HepG2 (cell line): ENCODE measurements around the gene MRPS34. TPM values are rescaled to one million over a fixed set of nuclear protein-coding genes. Genes with fewer than 3 reads are reported as not detected.

Experiments used
- ATAC-seq: fragments of 200-7000 bp; cut with Tn5 transposase; 3 replicates; pipeline ENCODE4 v1.9.1; 2020; ENCODE audit warnings: mild to moderate bottlenecking, moderate library complexity
- BruUV-seq: library from RNA; stranded (reverse); fragments of 400-500 nt; replicated peaks from 2 replicates; lab custom pipeline; 2021; lab: Mats Ljungman, UMichigan
- CTCF ChIA-PET: fragments of 300-600 bp; formaldehyde crosslinking; extraction: SDS; loops from one replicate; lab custom pipeline; 2021; ENCODE audit warnings: low total read pairs, inconsistent platforms, low intra/inter-chr PET ratio; lab: Yijun Ruan, JAX
- POLR2A ChIA-PET: fragments of 350-600 bp; sonication (Branson Sonifier 250); formaldehyde crosslinking; loops from one replicate; lab custom pipeline; 2020; ENCODE audit warnings: antibody characterized with exemption, inconsistent platforms; lab: Yijun Ruan, JAX
- DNase-seq: peaks from one replicate; pipeline ENCODE4 v3.0.0-alpha.2; 2015; ENCODE audit warnings: low spot score
- FAIRE-seq: peaks from 3 replicates; lab custom pipeline; 2011; peaks lifted over from hg19 to GRCh38; lab: Jason Lieb, UNC
- H2AFZ ChIP-seq: one replicate; pipeline ENCODE4 v1.6.1; 2011; ENCODE audit warnings: low read length, inconsistent platforms
- H3K27ac ChIP-seq: fragments of 300-600 bp; 3 replicates; pipeline ENCODE4 v1.8.0; 2011; ENCODE audit warnings: mixed run types, mild to moderate bottlenecking, mixed read lengths, low read length, inconsistent platforms; ENCODE audit not compliant: insufficient read depth; ENCODE audit errors: extremely low read length
- H3K27me3 ChIP-seq, 2 experiments: fragments of 200-600 bp in 1 of 2; 2 replicates in 1 of 2; 3 replicates in 1 of 2; pipeline versions ENCODE4 v1.6.0 to v1.8.0; 2011; ENCODE audit warnings: low read length in 2 of 2, mild to moderate bottlenecking in 2 of 2, moderate library complexity in 2 of 2, inconsistent platforms in 1 of 2; ENCODE audit not compliant: insufficient read depth in 2 of 2, control insufficient read depth in 1 of 2
- H3K36me3 ChIP-seq, 2 experiments: fragments of 200-600 bp in 1 of 2; replicated peaks in 1 of 2; 2 replicates in 1 of 2; 3 replicates in 1 of 2; pipeline versions ENCODE4 v1.5.1 to v1.8.0; 2011; ENCODE audit warnings: low read length in 2 of 2, inconsistent platforms in 1 of 2; ENCODE audit not compliant: insufficient read depth in 2 of 2, control insufficient read depth in 1 of 2
- H3K4me1 ChIP-seq: 2 replicates; pipeline ENCODE4 v1.5.1; 2012; ENCODE audit warnings: low read length, inconsistent platforms; ENCODE audit not compliant: insufficient read depth
- H3K4me2 ChIP-seq: 2 replicates; pipeline ENCODE4 v1.6.0; 2011; ENCODE audit warnings: low read depth, low read length, inconsistent platforms
- H3K4me3 ChIP-seq, 3 experiments: fragments of 200-600 bp in 1 of 3; sonication (generic), shearing (Covaris generic) in 1 of 3; replicated peaks in 1 of 3; 2 replicates each; pipeline ENCODE4 v1.5.1; 2011 to 2016; ENCODE audit warnings: low read length in 3 of 3, inconsistent platforms in 2 of 3, low read depth in 2 of 3, mild to moderate bottlenecking in 2 of 3, control low read depth in 1 of 3, mixed read lengths in 1 of 3; ENCODE audit not compliant: insufficient read depth in 1 of 3
- H3K79me2 ChIP-seq: one replicate; pipeline ENCODE4 v1.6.1; 2011; ENCODE audit warnings: low read length, inconsistent platforms; ENCODE audit not compliant: insufficient read depth
- H3K9ac ChIP-seq: 2 replicates; pipeline ENCODE4 v1.6.0; 2011; ENCODE audit warnings: mild to moderate bottlenecking, low read depth, low read length, inconsistent platforms; ENCODE audit not compliant: insufficient read depth
- H3K9me3 ChIP-seq: 2 replicates; pipeline ENCODE4 v1.5.1; 2012; ENCODE audit warnings: mild to moderate bottlenecking, low read length
- H4K20me1 ChIP-seq: 2 replicates; pipeline ENCODE4 v1.6.0; 2011; ENCODE audit warnings: inconsistent platforms, mild to moderate bottlenecking, low read length, moderate library complexity; ENCODE audit not compliant: insufficient read depth
- CBX5 ChIP-seq: sonication (generic); formaldehyde crosslinking; IDR thresholded peaks from 2 replicates; pipeline ENCODE4 v1.4.0; 2020; ENCODE audit warnings: missing genetic modification reagents, borderline replicate concordance
- JUNB ChIP-seq: sonication (generic); formaldehyde crosslinking; IDR thresholded peaks from 2 replicates; pipeline ENCODE4 v1.8.0; 2022; ENCODE audit warnings: missing genetic modification reagents, mild to moderate bottlenecking, borderline replicate concordance
- NR2C2 ChIP-seq: sonication (generic); formaldehyde crosslinking; IDR thresholded peaks from 2 replicates; pipeline ENCODE4 v1.4.0; 2020; ENCODE audit warnings: missing genetic modification reagents, mild to moderate bottlenecking, moderate library complexity, borderline replicate concordance
- ZBTB44 ChIP-seq: sonication (generic); formaldehyde crosslinking; IDR thresholded peaks from 2 replicates; pipeline ENCODE4 v1.4.0; 2020; ENCODE audit warnings: missing genetic modification reagents
- ZNF281 ChIP-seq: sonication (generic); formaldehyde crosslinking; IDR thresholded peaks from 2 replicates; pipeline ENCODE4 v1.4.0; 2020; ENCODE audit warnings: missing genetic modification reagents, borderline replicate concordance
- ZNF343 ChIP-seq: sonication (generic); formaldehyde crosslinking; IDR thresholded peaks from 2 replicates; pipeline ENCODE4 v1.4.0; 2020; ENCODE audit warnings: mild to moderate bottlenecking, missing genetic modification reagents
- ZNF639 ChIP-seq: conservative IDR thresholded peaks from 2 replicates; pipeline ENCODE4 v1.6.1; 2018; ENCODE audit warnings: missing genetic modification reagents
- ZNF788 ChIP-seq: sonication (generic); formaldehyde crosslinking; IDR thresholded peaks from 2 replicates; pipeline ENCODE4 v1.5.0; 2020; ENCODE audit warnings: mild to moderate bottlenecking, missing genetic modification reagents, borderline replicate concordance
- ZSCAN12 ChIP-seq: sonication (generic); formaldehyde crosslinking; IDR thresholded peaks from 2 replicates; pipeline ENCODE4 v1.9.0; 2021; ENCODE audit warnings: mild to moderate bottlenecking, missing genetic modification reagents
- WGBS: methylation state at CpG from one replicate; pipeline ENCODE4 v1.1.6; 2017; ENCODE audit warnings: low lambda C conversion rate; 5-methylcytosine and 5-hydroxymethylcytosine counted together
- in situ Hi-C: cut with HindIII; loops from 2 replicates; pipeline ENCODE4 v1.10.0; 2017; ENCODE audit warnings: low pct_unique_long_range_greater_than_20kb; ENCODE audit not compliant: extremely low pct_ligation_motif_present
- intact Hi-C: fragments of 100-400 bp; cut with micrococcal nuclease; formaldehyde crosslinking; loops from one replicate; pipeline ENCODE4 v1.10.0; 2022; ENCODE audit not compliant: unreplicated experiment
- polyA plus RNA-seq, 8 experiments: library from polyadenylated mRNA; depleted of rRNA in 3 of 8; stranded (reverse) in 7 of 8; unstranded in 1 of 8; fragments of >200 nt; fragmentation: Illumina TruSeq in 4 of 8; extraction: Trizol in 4 of 8; gene quantifications; 2 replicates each; pipeline versions ENCODE4 v1.2.1 to v1.2.3, GENCODE V29; 2011 to 2016; ENCODE audit warnings: low read depth in 4 of 8, missing spikeins in 1 of 8, mixed read lengths in 1 of 8; ENCODE audit not compliant: insufficient read depth in 1 of 8
- total RNA-seq, 5 experiments: library from RNA; depleted of rRNA; stranded (reverse); fragments of >200 nt; fragmentation: Illumina TruSeq; extraction: Trizol; gene quantifications; 2 replicates each; pipeline ENCODE4 v1.2.3, GENCODE V29; 2016; ENCODE audit warnings: low read depth in 1 of 5

Gene MRPS34
- total and polyA plus RNA-seq, 2 of the 13 experiments (the other 11 are each of a cell fraction or from before 2014, with no cell fraction given), result 63.5 to 131 TPM

- Histone ChIP-seq H3K27me3 (no peaks in the 10 kb centered on the region), H3K9ac (no peak overlapping the region), H3K27ac (no peak overlapping the region), H3K9me3 (no peaks in the 10 kb centered on the region), H3K4me3 (no peak overlapping the region), H3K4me1 (no peaks in the 10 kb centered on the region), H3K4me2 (no peak overlapping the region), H2AFZ (no peak overlapping the region), H3K36me3 (peaks cover 16 to 66% of the 10 kb centered on the region in 2 experiments; a peak in 4 of 5 replicates), H4K20me1 (no peaks in the 10 kb centered on the region), H3K79me2 (no peaks in the 10 kb centered on the region)
- BruUV-seq, result no TSS peak
- ATAC-seq, result no peak
- TF ChIP-seq JUNB (CRISPR knock-in tag) (no peak), ZNF281 (CRISPR knock-in tag) (no peak), ZSCAN12 (CRISPR knock-in tag) (no peak), ZNF639 (no peak), ZNF343 (CRISPR knock-in tag) (no peak), CBX5 (CRISPR knock-in tag) (no peak), ZBTB44 (CRISPR knock-in tag) (no peak), NR2C2 (no peak), ZNF788 (CRISPR knock-in tag) (no peak)
- in situ Hi-C loops, result no loop called here
- DNase-seq, result no peak
- ChIA-PET POLR2A (no interaction called here), CTCF (no interaction called here)
- intact Hi-C loops, result no loop called here
- 94% methylated on average over 6 of the region's 11 CpGs for WGBS
- FAIRE-seq, result no peak
Measured at GRCh38 chr16:1747934-1748333, 25.0 kb downstream of the MRPS34 start.
